Keratinocyte (primary cell): ENCODE measurements around the gene PLEKHO2. TPM values are rescaled to one million over a fixed set of nuclear protein-coding genes. Genes with fewer than 3 reads are reported as not detected.

Experiments
- DNase-seq: peaks from one replicate; pipeline ENCODE4 v3.0.0-alpha.2; 2011; ENCODE audit warnings: low read depth, missing footprints, low spot score
- FAIRE-seq: peaks from 2 replicates; lab custom pipeline; 2011; peaks lifted over from hg19 to GRCh38; lab: Jason Lieb, UNC
- H2AFZ ChIP-seq: 2 replicates; pipeline ENCODE4 v1.6.0; 2012; ENCODE audit warnings: low read length, control low read depth, inconsistent platforms; ENCODE audit not compliant: control insufficient read depth
- H3K27ac ChIP-seq: 2 replicates; pipeline ENCODE4 v1.5.1; 2011; ENCODE audit warnings: low read length; ENCODE audit not compliant: control insufficient read depth, insufficient read depth
- H3K27me3 ChIP-seq: 3 replicates; pipeline ENCODE4 v1.6.0; 2011; ENCODE audit warnings: low read length; ENCODE audit not compliant: control insufficient read depth, insufficient read depth; ENCODE audit errors: extremely low read depth
- H3K36me3 ChIP-seq, 2 experiments: 2 replicates in 1 of 2; 3 replicates in 1 of 2; pipeline ENCODE4 v1.5.1; 2011; ENCODE audit warnings: low read length in 2 of 2, mild to moderate bottlenecking in 1 of 2; ENCODE audit not compliant: control insufficient read depth in 2 of 2, insufficient read depth in 2 of 2; ENCODE audit errors: extremely low read depth in 1 of 2
- H3K4me1 ChIP-seq: 3 replicates; pipeline ENCODE4 v1.5.1; 2011; ENCODE audit warnings: low read length; ENCODE audit not compliant: control insufficient read depth, insufficient read depth; ENCODE audit errors: extremely low read depth
- H3K4me2 ChIP-seq: 3 replicates; pipeline ENCODE4 v1.6.0; 2011; ENCODE audit warnings: low read depth, low read length; ENCODE audit not compliant: control insufficient read depth, insufficient read depth; ENCODE audit errors: extremely low read depth
- H3K4me3 ChIP-seq, 3 experiments: fragments of 200-600 bp in 1 of 3; sonication (generic) in 1 of 3; 2 replicates in 2 of 3; 3 replicates in 1 of 3; pipeline ENCODE4 v1.5.1; 2011 to 2016; ENCODE audit warnings: low read length in 3 of 3, mild to moderate bottlenecking in 3 of 3, control low read depth in 2 of 3, inconsistent platforms in 1 of 3, low read depth in 1 of 3, mixed read lengths in 1 of 3, mixed run types in 1 of 3, moderate library complexity in 1 of 3; ENCODE audit not compliant: control insufficient read depth in 2 of 3, insufficient read depth in 2 of 3; ENCODE audit errors: extremely low read depth in 1 of 3
- H3K79me2 ChIP-seq: 2 replicates; pipeline ENCODE4 v1.6.0; 2012; ENCODE audit warnings: low read length; ENCODE audit not compliant: control insufficient read depth, insufficient read depth
- H3K9ac ChIP-seq: 3 replicates; pipeline ENCODE4 v1.6.0; 2011; ENCODE audit warnings: low read length; ENCODE audit not compliant: control insufficient read depth, insufficient read depth; ENCODE audit errors: extremely low read depth
- H3K9me1 ChIP-seq: 3 replicates; pipeline ENCODE4 v1.6.0; 2011; ENCODE audit warnings: low read length; ENCODE audit not compliant: control insufficient read depth, insufficient read depth; ENCODE audit errors: extremely low read depth
- H3K9me3 ChIP-seq: 2 replicates; pipeline ENCODE4 v1.5.1; 2012; ENCODE audit warnings: low read depth, low read length; ENCODE audit not compliant: control insufficient read depth
- H4K20me1 ChIP-seq: 3 replicates; pipeline ENCODE4 v1.6.0; 2011; ENCODE audit warnings: low read length; ENCODE audit not compliant: control insufficient read depth, insufficient read depth; ENCODE audit errors: extremely low read depth
- CTCF ChIP-seq, 3 experiments: IDR thresholded peaks in 1 of 3; conservative IDR thresholded peaks in 1 of 3; optimal IDR thresholded peaks in 1 of 3; 2 replicates in 2 of 3; 3 replicates in 1 of 3; pipeline versions ENCODE3 to v1.5.1; 2011; ENCODE audit warnings: low read length in 3 of 3, mild to moderate bottlenecking in 3 of 3, moderate library complexity in 2 of 3, control low read depth in 1 of 3, inconsistent platforms in 1 of 3; ENCODE audit not compliant: insufficient read depth in 2 of 3; ENCODE audit errors: extremely low read depth in 1 of 3
- EZH2 ChIP-seq: IDR thresholded peaks from one replicate; pipeline ENCODE4 v1.6.1; 2012; ENCODE audit warnings: inconsistent platforms, mild to moderate bottlenecking, low read length, moderate library complexity
- dilution Hi-C: fragments of 300-500 bp; cut with MboI; formaldehyde crosslinking; loops from one replicate; pipeline ENCODE4 v1.7.0; 2020; ENCODE audit warnings: low sequenced_read_pairs; ENCODE audit not compliant: extremely low pct_ligation_motif_present
- polyA plus RNA-seq, 5 experiments: library from polyadenylated mRNA; depleted of rRNA in 3 of 5; stranded (reverse) in 3 of 5; stranded (forward) in 1 of 5; unstranded in 1 of 5; fragments of >200 nt; gene quantifications; 1 replicate in 1 of 5; 2 replicates in 3 of 5; 3 replicates in 1 of 5; pipeline versions ENCODE4 v1.2.1 to v1.2.3, GENCODE V29; 2011 to 2012; ENCODE audit warnings: missing spikeins in 2 of 5, low read depth in 1 of 5, low replicate concordance in 1 of 5

The PLEKHO2 gene
- polyA plus RNA-seq, 1 donor (not counting 4 experiments of a cell fraction or from before 2014, with no cell fraction given): 8.8 TPM

- H3K4me2 ChIP-seq: no peak overlapping the region
- no peaks in the 10 kb centered on the region for H3K4me1 ChIP-seq
- H2AFZ ChIP-seq: no peak overlapping the region
- H3K36me3 ChIP-seq: no peaks in the 10 kb centered on the region
- H3K9me1 ChIP-seq: no peaks in the 10 kb centered on the region
- TF ChIP-seq EZH2 (no peak), CTCF (optimal IDR thresholded peaks at IDR 0.05 in 1 of 3, IDR thresholded peaks at IDR 0.05 in 1 of 3, conservative IDR thresholded peaks at IDR 0.05 in 1 of 3; ENCODE audit: extremely low read depth in 1 of 3, insufficient read depth in 2 of 3, low read length in 3 of 3) (no peak)
- no peaks in the 10 kb centered on the region for H4K20me1 ChIP-seq
- no peak overlapping the region for H3K4me3 ChIP-seq
- H3K9ac ChIP-seq: no peak overlapping the region
- H3K27ac ChIP-seq: no peak overlapping the region
- no peaks in the 10 kb centered on the region for H3K27me3 ChIP-seq
- dilution Hi-C loops: no loop called here
- no peak for DNase-seq
- no peaks in the 10 kb centered on the region for H3K79me2 ChIP-seq
- FAIRE-seq: no peak
- no peaks in the 10 kb centered on the region for H3K9me3 ChIP-seq
Measured at GRCh38 chr15:64833690-64834089, 8.0 kb upstream of the PLEKHO2 start.

- Histone ChIP-seq H3K4me1 (peaks cover 3% of the 10 kb centered on the region), H2AFZ (peak overlapping the region; percentile 6), H3K4me2 (peak overlapping the region; percentile 2), H3K9ac (no peak overlapping the region), H3K36me3 (no peaks in the 10 kb centered on the region), H3K4me3 (no peak overlapping the region), H4K20me1 (no peaks in the 10 kb centered on the region), H3K79me2 (no peaks in the 10 kb centered on the region), H3K9me1 (no peaks in the 10 kb centered on the region), H3K27me3 (no peaks in the 10 kb centered on the region), H3K9me3 (no peaks in the 10 kb centered on the region), H3K27ac (no peak overlapping the region)
- dilution Hi-C loops: no loop called here
- no peak for DNase-seq
- FAIRE-seq: no peak
- TF ChIP-seq CTCF (optimal IDR thresholded peaks at IDR 0.05 in 1 of 3, IDR thresholded peaks at IDR 0.05 in 1 of 3, conservative IDR thresholded peaks at IDR 0.05 in 1 of 3; ENCODE audit: extremely low read depth in 1 of 3, insufficient read depth in 2 of 3, low read length in 3 of 3): no peak
- no peak for TF ChIP-seq EZH2
Measured at GRCh38 chr15:64836023-64836536, 5.6 kb upstream of the PLEKHO2 start.
